HG02571 (cell line): Measurements from ENCODE around the gene HMX1.
A peak's percentile ranks its signal among the peaks of the same experiment; 100 is the strongest.

Experiments used
- ATAC-seq: cut with Tn5 transposase; IDR thresholded peaks from one replicate; pipeline ENCODE4 v1.9.1; 2021; ENCODE audit warnings: mild to moderate bottlenecking, moderate library complexity; ENCODE audit not compliant: unreplicated experiment

HMX1 gene

GRCh38 chr4:8871417-8872401 lies at the start of gene HMX1:
Gene HMX1, minus strand, starts transcription at chr4:8871839. Its CDS starts 225 bp downstream, at chr4:8871614.
- no peak for ATAC-seq

- no peak for ATAC-seq
Observed at GRCh38 chr4:8920969-8921368, 49.3 kb upstream of the HMX1 start.

- ATAC-seq, result no peak
Observed at GRCh38 chr4:8920289-8920965, 48.8 kb upstream of the HMX1 start.

GRCh38 chr4:8919651-8920288 lies 48.1 kb upstream of the HMX1 start:
- ATAC-seq, result no peak

- ATAC-seq, result peak; percentile 83
Observed at GRCh38 chr4:8917868-8918783, 46.5 kb upstream of the HMX1 start.

- no peak for ATAC-seq
Observed at GRCh38 chr4:8917321-8917811, 45.7 kb upstream of the HMX1 start.

- no peak for ATAC-seq
Observed at GRCh38 chr4:8916906-8917305, 45.3 kb upstream of the HMX1 start.

- ATAC-seq, result no peak
Observed at GRCh38 chr4:8916351-8916885, 44.8 kb upstream of the HMX1 start.

GRCh38 chr4:8915201-8916200 lies 43.9 kb upstream of the HMX1 start:
- no peak for ATAC-seq

GRCh38 chr4:8914461-8915171 lies 43.0 kb upstream of the HMX1 start:
- no peak for ATAC-seq

- ATAC-seq, result no peak
Observed at GRCh38 chr4:8913858-8914460, 42.3 kb upstream of the HMX1 start.

GRCh38 chr4:8913121-8913857 lies 41.6 kb upstream of the HMX1 start:
- ATAC-seq, result no peak

GRCh38 chr4:8912506-8912905 lies 40.9 kb upstream of the HMX1 start:
- ATAC-seq, result no peak

GRCh38 chr4:8912089-8912455 lies 40.4 kb upstream of the HMX1 start:
- no peak for ATAC-seq

- ATAC-seq, result no peak
Observed at GRCh38 chr4:8911316-8912088, 39.9 kb upstream of the HMX1 start.

GRCh38 chr4:8910822-8911315 lies 39.2 kb upstream of the HMX1 start:
- no peak for ATAC-seq
